K562 (cell line): ENCODE data around the gene ORM1. TPM values are rescaled to one million over a fixed set of nuclear protein-coding genes. Genes with fewer than 3 reads are reported as not detected.

ENCODE experiments used
- ATAC-seq: fragments of 200-7000 bp; cut with Tn5 transposase; 3 replicates; pipeline ENCODE4 v1.9.1; 2020; ENCODE audit warnings: moderate library complexity
- BruUV-seq: library from RNA; stranded (reverse); fragments of 400-500 nt; replicated peaks from 2 replicates; lab custom pipeline; 2021; lab: Mats Ljungman, UMichigan
- CTCF ChIA-PET: fragments of 300-600 bp; formaldehyde crosslinking; extraction: SDS; loops from one replicate; lab custom pipeline; 2021; ENCODE audit warnings: low intra/inter-chr PET ratio; lab: Yijun Ruan, JAX
- POLR2A ChIA-PET: fragments of 300-600, 350-650 bp; sonication (Branson Sonifier 250); formaldehyde crosslinking; extraction: SDS; loops from one replicate; lab custom pipeline; 2021; ENCODE audit warnings: antibody characterized with exemption, inconsistent platforms; lab: Yijun Ruan, JAX
- DNase-seq, 4 experiments: peaks; one replicate each; pipeline versions ENCODE4 v3.0.0 to v3.0.0-alpha.2; 2011 to 2018; ENCODE audit warnings: low spot score in 3 of 4, mixed read lengths in 3 of 4; ENCODE audit errors: extremely low read depth in 1 of 4
- FAIRE-seq: peaks from 2 replicates; lab custom pipeline; 2011; peaks lifted over from hg19 to GRCh38; lab: Jason Lieb, UNC
- H2AFZ ChIP-seq: 2 replicates; pipeline ENCODE4 v1.6.0; 2011; ENCODE audit warnings: low read depth, low read length, control low read depth, inconsistent platforms
- H3K27ac ChIP-seq: fragments of 200-600 bp; 3 replicates; pipeline ENCODE4 v1.8.0; 2011; ENCODE audit warnings: low read depth, mild to moderate bottlenecking, control low read depth, inconsistent platforms, low read length, moderate library complexity, mixed read lengths; ENCODE audit errors: extremely low read depth
- H3K27me3 ChIP-seq, 2 experiments: fragments of 300-600 bp in 1 of 2; 2 replicates in 1 of 2; 3 replicates in 1 of 2; pipeline versions ENCODE4 v1.6.0 to v1.8.0; 2011; ENCODE audit warnings: inconsistent platforms in 2 of 2, low read length in 2 of 2, mild to moderate bottlenecking in 1 of 2, mixed read lengths in 1 of 2, moderate library complexity in 1 of 2; ENCODE audit not compliant: control insufficient read depth in 2 of 2, insufficient read depth in 2 of 2
- H3K36me3 ChIP-seq: fragments of 300-600 bp; 3 replicates; pipeline ENCODE4 v1.8.0; 2011; ENCODE audit warnings: mild to moderate bottlenecking, low read length, inconsistent platforms; ENCODE audit not compliant: control insufficient read depth, insufficient read depth
- H3K4me1 ChIP-seq, 2 experiments: fragments of 200-600 bp in 1 of 2; replicated peaks in 1 of 2; 2 replicates in 1 of 2; 3 replicates in 1 of 2; pipeline versions ENCODE4 v1.5.1 to v1.8.0; 2011; ENCODE audit warnings: inconsistent platforms in 2 of 2, low read length in 2 of 2, mild to moderate bottlenecking in 1 of 2, mixed read lengths in 1 of 2, moderate library complexity in 1 of 2; ENCODE audit not compliant: control insufficient read depth in 2 of 2, insufficient read depth in 2 of 2
- H3K4me2 ChIP-seq: 2 replicates; pipeline ENCODE4 v1.6.1; 2011; ENCODE audit warnings: low read length, control low read depth, inconsistent platforms, mixed read lengths; ENCODE audit not compliant: insufficient read depth
- H3K4me3 ChIP-seq: fragments of 200-600 bp; sonication (generic), shearing (Covaris generic); 2 replicates; pipeline ENCODE4 v1.5.1; 2016; ENCODE audit warnings: control low read depth, inconsistent platforms
- H3K79me2 ChIP-seq: fragments of 200-600 bp; 3 replicates; pipeline ENCODE4 v1.8.0; 2011; ENCODE audit warnings: low read length, inconsistent platforms; ENCODE audit not compliant: control insufficient read depth, insufficient read depth
- H3K9ac ChIP-seq, 2 experiments: 2 replicates each; pipeline versions ENCODE4 v1.6.0 to v1.6.1; 2011; ENCODE audit warnings: low read depth in 2 of 2, low read length in 2 of 2, control low read depth in 1 of 2, inconsistent platforms in 1 of 2, mild to moderate bottlenecking in 1 of 2, mixed read lengths in 1 of 2; ENCODE audit not compliant: insufficient read depth in 1 of 2
- H3K9me1 ChIP-seq: one replicate; pipeline ENCODE4 v1.6.0; 2011; ENCODE audit warnings: inconsistent platforms, mild to moderate bottlenecking, low read length, moderate library complexity; ENCODE audit not compliant: control insufficient read depth, insufficient read depth
- H3K9me3 ChIP-seq: replicated peaks from 2 replicates; pipeline ENCODE4 v1.5.1; 2011; ENCODE audit warnings: low read depth, low read length, inconsistent platforms; ENCODE audit not compliant: control insufficient read depth, insufficient read depth
- H4K20me1 ChIP-seq: replicated peaks from 2 replicates; pipeline ENCODE4 v1.6.1; 2011; ENCODE audit warnings: low read length, inconsistent platforms, mixed read lengths; ENCODE audit not compliant: control insufficient read depth, insufficient read depth
- CEBPZ ChIP-seq: fragments of 150-350 bp; IDR thresholded peaks from 2 replicates; pipeline ENCODE4 v1.6.1; 2014; ENCODE audit warnings: low read depth, mild to moderate bottlenecking, low read length, borderline replicate concordance
- POLR2G ChIP-seq: fragments of 200-400 bp; formaldehyde crosslinking; IDR thresholded peaks from 2 replicates; pipeline ENCODE4 v1.6.1; 2017; ENCODE audit warnings: low read depth, mild to moderate bottlenecking, antibody characterized with exemption, low read length, moderate library complexity
- TFE3 ChIP-seq: fragments of 450-650 bp; formaldehyde crosslinking; IDR thresholded peaks from 2 replicates; pipeline ENCODE4 v1.4.0; 2020; ENCODE audit warnings: mild to moderate bottlenecking, mixed read lengths
- WGBS: fragments of 100-300 bp; shearing (Covaris generic); methylation state at CpG from one replicate; pipeline ENCODE4 v1.1.6; 2016; ENCODE audit warnings: low coverage, mixed read lengths; ENCODE audit not compliant: insufficient coverage; ENCODE audit errors: missing lambda C conversion rate; 5-methylcytosine and 5-hydroxymethylcytosine counted together
- in situ Hi-C: fragments of 300-500 bp; cut with MboI; formaldehyde crosslinking; loops from 4 replicates; pipeline ENCODE4 v1.15.0; 2018; ENCODE audit warnings: inconsistent platforms, mixed read lengths
- intact Hi-C: fragments of 100-400 bp; cut with micrococcal nuclease; formaldehyde crosslinking; loops from 2 replicates; pipeline ENCODE4 v1.14.2; 2022
- polyA plus RNA-seq, 8 experiments: library from polyadenylated mRNA; depleted of rRNA in 4 of 8; stranded (reverse) in 5 of 8; unstranded in 3 of 8; fragments of >200 nt; fragmentation: Nextera tagmentation in 2 of 8; fragmentation: Illumina TruSeq in 1 of 8; extraction: Ambion mirVana in 2 of 8; extraction: Trizol in 1 of 8; gene quantifications; 2 replicates each; pipeline versions ENCODE4 v1.2.1 to v1.2.3, GENCODE V29; 2011 to 2014; ENCODE audit warnings: inconsistent platforms in 1 of 8, missing spikeins in 1 of 8
- total RNA-seq, 7 experiments: library from RNA; depleted of rRNA in 6 of 7; stranded (reverse); fragments of >200 nt in 6 of 7; fragmentation: Illumina TruSeq in 2 of 7; extraction: Trizol in 2 of 7; gene quantifications; 2 replicates each; pipeline versions ENCODE4 v1.2.1 to v1.2.3, GENCODE V29; 2011 to 2021; ENCODE audit warnings: low replicate concordance in 1 of 7

Gene ORM1
- total and polyA plus RNA-seq, 9 of the 15 experiments (the other 6 are each of a cell fraction or from before 2014, with no cell fraction given): 2.9 TPM; not detected in 8

GRCh38 chr9:114357360-114357759, 34.5 kb downstream of the ORM1 start (continued):
- TF ChIP-seq CEBPZ: no peak

GRCh38 chr9:114357911-114358328, 35.0 kb downstream of the ORM1 start:
- FAIRE-seq: no peak
- no peaks in the 10 kb centered on the region for H3K27me3 ChIP-seq
- H3K4me2 ChIP-seq: no peak overlapping the region
- no peaks in the 10 kb centered on the region for H3K9me3 ChIP-seq
- ATAC-seq: no peak
- no peaks in the 10 kb centered on the region for H4K20me1 ChIP-seq
- intact Hi-C loops (no loop called here), in situ Hi-C loops (no loop called here)
- POLR2A ChIA-PET: no interaction called here
- no peak for DNase-seq
- H3K4me3 ChIP-seq: no peak overlapping the region
- TF ChIP-seq POLR2G: peak; percentile 55
- TF ChIP-seq TFE3: no peak
- H3K36me3 ChIP-seq: peaks cover 16% of the 10 kb centered on the region; the same call in 2 of the 3 replicates
- no peak overlapping the region for H3K9ac ChIP-seq
- H3K4me1 ChIP-seq: no peaks in the 10 kb centered on the region
- no peak overlapping the region for H3K27ac ChIP-seq
- CTCF ChIA-PET: no interaction called here
- no peak overlapping the region for H2AFZ ChIP-seq
- WGBS: 73% methylated on average over 9 of the region's 9 CpGs
- no TSS peak for BruUV-seq
- H3K9me1 ChIP-seq: no peaks in the 10 kb centered on the region
- no peaks in the 10 kb centered on the region for H3K79me2 ChIP-seq
